K562 (cell line): Measurements from ENCODE around the gene ADD3. TPM values are rescaled to one million over a fixed set of nuclear protein-coding genes. Genes with fewer than 3 reads are reported as not detected.

Experiments
- EP400 ChIP-seq: fragments of 450-650 bp; IDR thresholded peaks from 2 replicates; pipeline ENCODE4 v1.6.1; 2017; ENCODE audit warnings: antibody characterized with exemption, mild to moderate bottlenecking, moderate library complexity
- ILF3 ChIP-seq: fragments of 450-650 bp; IDR thresholded peaks from 2 replicates; pipeline ENCODE4 v1.6.1; 2018; ENCODE audit warnings: antibody characterized with exemption, mild to moderate bottlenecking, moderate library complexity, borderline replicate concordance
- MBD1 ChIP-seq: fragments of 250-450 bp; sonication (Bioruptor Pico); IDR thresholded peaks from 2 replicates; pipeline ENCODE4 v1.8.0; 2022; ENCODE audit warnings: inconsistent platforms
- RNF2 ChIP-seq: sonication (generic); IDR thresholded peaks from 2 replicates; pipeline ENCODE4 v1.6.1; 2016
- SREBF1 ChIP-seq: fragments of 150-350 bp; IDR thresholded peaks from 2 replicates; pipeline ENCODE4 v1.6.1; 2014; ENCODE audit warnings: antibody characterized with exemption, low read depth, low read length, borderline replicate concordance
- STAT5A ChIP-seq: IDR thresholded peaks from 2 replicates; pipeline ENCODE4 v1.6.1; 2012; ENCODE audit warnings: low read length, inconsistent platforms, borderline replicate concordance
- YBX1 ChIP-seq: fragments of 450-650 bp; IDR thresholded peaks from 2 replicates; pipeline ENCODE4 v1.7.1; 2016; ENCODE audit warnings: mild to moderate bottlenecking
- ZBTB1 ChIP-seq: sonication (generic); formaldehyde crosslinking; IDR thresholded peaks from 2 replicates; pipeline ENCODE4 v1.8.1; 2023; ENCODE audit warnings: missing genetic modification reagents, low read depth, mild to moderate bottlenecking, borderline replicate concordance
- ZNF384 ChIP-seq: IDR thresholded peaks from 2 replicates; pipeline ENCODE4 v1.6.1; 2012; ENCODE audit warnings: low read depth, low read length, improper control_type of control experiment
- ZNF445 ChIP-seq: fragments of 250-450 bp; sonication (Bioruptor Pico); IDR thresholded peaks from 2 replicates; pipeline ENCODE4 v1.4.0; 2020; ENCODE audit warnings: low read depth, mild to moderate bottlenecking, moderate library complexity
- ZZZ3 ChIP-seq: fragments of 450-650 bp; IDR thresholded peaks from 2 replicates; pipeline ENCODE4 v1.6.1; 2016; ENCODE audit warnings: antibody characterized with exemption, mild to moderate bottlenecking, moderate library complexity
- polyA plus RNA-seq, 8 experiments: library from polyadenylated mRNA; depleted of rRNA in 4 of 8; stranded (reverse) in 5 of 8; unstranded in 3 of 8; fragments of >200 nt; fragmentation: Nextera tagmentation in 2 of 8; fragmentation: Illumina TruSeq in 1 of 8; extraction: Ambion mirVana in 2 of 8; extraction: Trizol in 1 of 8; gene quantifications; 2 replicates each; pipeline versions ENCODE4 v1.2.1 to v1.2.3, GENCODE V29; 2011 to 2014; ENCODE audit warnings: inconsistent platforms in 1 of 8, missing spikeins in 1 of 8
- total RNA-seq, 7 experiments: library from RNA; depleted of rRNA in 6 of 7; stranded (reverse); fragments of >200 nt in 6 of 7; fragmentation: Illumina TruSeq in 2 of 7; extraction: Trizol in 2 of 7; gene quantifications; 2 replicates each; pipeline versions ENCODE4 v1.2.1 to v1.2.3, GENCODE V29; 2011 to 2021; ENCODE audit warnings: low replicate concordance in 1 of 7
- TF ChIP-seq, protein P1 (sequence below): fragments of 450-650 bp; IDR thresholded peaks from 2 replicates; pipeline ENCODE4 v1.6.1; 2018; ENCODE audit not compliant: partially characterized antibody
- TF ChIP-seq, protein P2 (sequence below): fragments of 450-650 bp; formaldehyde crosslinking; IDR thresholded peaks from 2 replicates; pipeline ENCODE4 v1.4.0; 2022; ENCODE audit warnings: missing genetic modification characterization
- TF ChIP-seq, protein P3 (sequence below): fragments of 250-450 bp; sonication (Bioruptor Pico); IDR thresholded peaks from 2 replicates; pipeline ENCODE4 v1.5.0; 2021; ENCODE audit warnings: mild to moderate bottlenecking, moderate library complexity
- TF ChIP-seq, protein P4 (sequence below), 3 experiments: fragments of 200-800 bp in 1 of 3; sonication (Bioruptor generic) in 1 of 3; sonication (generic) in 1 of 3; formaldehyde crosslinking in 1 of 3; IDR thresholded peaks; 2 replicates each; pipeline versions ENCODE4 v1.6.1 to v1.8.0; 2016 to 2022; ENCODE audit warnings: mild to moderate bottlenecking in 2 of 3, missing compliant biosample characterization in 2 of 3, missing genetic modification characterization in 2 of 3, missing genetic modification reagents in 1 of 3

ADD3 gene
- total and polyA plus RNA-seq, 9 of the 15 experiments (the other 6 are each of a cell fraction or from before 2014, with no cell fraction given) = 13.2 to 125 (median 31.7) TPM

DNA sequence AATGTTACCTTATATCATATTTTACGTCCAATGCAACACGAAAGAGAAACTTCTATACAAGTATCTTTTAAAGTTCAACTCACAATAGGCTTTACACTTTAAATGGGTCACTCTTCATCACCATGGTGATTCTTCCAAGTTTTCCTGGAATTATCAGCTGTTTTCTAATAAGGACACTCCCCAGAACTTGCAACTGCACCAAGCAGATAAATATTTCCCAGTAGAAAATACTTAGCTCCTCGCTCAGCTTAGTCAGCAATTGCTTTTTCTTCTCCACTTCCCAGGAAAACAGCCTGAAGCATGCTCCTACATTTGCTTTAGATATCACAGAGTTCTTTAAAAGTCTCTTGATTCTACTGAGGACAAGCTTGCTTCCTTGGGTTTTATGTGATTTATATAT, 25.7 kb upstream of the ADD3 start (continued):
- TF ChIP-seq, protein P1, sequence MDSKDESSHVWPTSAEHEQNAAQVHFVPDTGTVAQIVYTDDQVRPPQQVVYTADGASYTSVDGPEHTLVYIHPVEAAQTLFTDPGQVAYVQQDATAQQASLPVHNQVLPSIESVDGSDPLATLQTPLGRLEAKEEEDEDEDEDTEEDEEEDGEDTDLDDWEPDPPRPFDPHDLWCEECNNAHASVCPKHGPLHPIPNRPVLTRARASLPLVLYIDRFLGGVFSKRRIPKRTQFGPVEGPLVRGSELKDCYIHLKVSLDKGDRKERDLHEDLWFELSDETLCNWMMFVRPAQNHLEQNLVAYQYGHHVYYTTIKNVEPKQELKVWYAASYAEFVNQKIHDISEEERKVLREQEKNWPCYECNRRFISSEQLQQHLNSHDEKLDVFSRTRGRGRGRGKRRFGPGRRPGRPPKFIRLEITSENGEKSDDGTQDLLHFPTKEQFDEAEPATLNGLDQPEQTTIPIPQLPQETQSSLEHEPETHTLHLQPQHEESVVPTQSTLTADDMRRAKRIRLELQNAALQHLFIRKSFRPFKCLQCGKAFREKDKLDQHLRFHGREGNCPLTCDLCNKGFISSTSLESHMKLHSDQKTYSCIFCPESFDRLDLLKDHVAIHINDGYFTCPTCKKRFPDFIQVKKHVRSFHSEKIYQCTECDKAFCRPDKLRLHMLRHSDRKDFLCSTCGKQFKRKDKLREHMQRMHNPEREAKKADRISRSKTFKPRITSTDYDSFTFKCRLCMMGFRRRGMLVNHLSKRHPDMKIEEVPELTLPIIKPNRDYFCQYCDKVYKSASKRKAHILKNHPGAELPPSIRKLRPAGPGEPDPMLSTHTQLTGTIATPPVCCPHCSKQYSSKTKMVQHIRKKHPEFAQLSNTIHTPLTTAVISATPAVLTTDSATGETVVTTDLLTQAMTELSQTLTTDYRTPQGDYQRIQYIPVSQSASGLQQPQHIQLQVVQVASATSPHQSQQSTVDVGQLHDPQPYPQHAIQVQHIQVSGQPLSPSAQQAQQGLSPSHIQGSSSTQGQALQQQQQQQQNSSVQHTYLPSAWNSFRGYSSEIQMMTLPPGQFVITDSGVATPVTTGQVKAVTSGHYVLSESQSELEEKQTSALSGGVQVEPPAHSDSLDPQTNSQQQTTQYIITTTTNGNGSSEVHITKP = no peak
- TF ChIP-seq RNF2 (no peak), EP400 (peak; percentile 32; the same call in 1 of the 2 replicates), ZNF384 (no peak), STAT5A (peak; percentile 74), ZNF445 (CRISPR knock-in tag) (no peak), ZBTB1 (CRISPR knock-in tag) (no peak), ILF3 (no peak), MBD1 (CRISPR knock-in tag) (no peak), YBX1 (no peak), SREBF1 (no peak), ZZZ3 (no peak)
- TF ChIP-seq, protein P2, sequence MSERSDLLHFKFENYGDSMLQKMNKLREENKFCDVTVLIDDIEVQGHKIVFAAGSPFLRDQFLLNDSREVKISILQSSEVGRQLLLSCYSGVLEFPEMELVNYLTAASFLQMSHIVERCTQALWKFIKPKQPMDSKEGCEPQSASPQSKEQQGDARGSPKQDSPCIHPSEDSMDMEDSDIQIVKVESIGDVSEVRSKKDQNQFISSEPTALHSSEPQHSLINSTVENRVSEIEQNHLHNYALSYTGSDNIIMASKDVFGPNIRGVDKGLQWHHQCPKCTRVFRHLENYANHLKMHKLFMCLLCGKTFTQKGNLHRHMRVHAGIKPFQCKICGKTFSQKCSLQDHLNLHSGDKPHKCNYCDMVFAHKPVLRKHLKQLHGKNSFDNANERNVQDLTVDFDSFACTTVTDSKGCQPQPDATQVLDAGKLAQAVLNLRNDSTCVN = no peak
- TF ChIP-seq, protein P3, sequence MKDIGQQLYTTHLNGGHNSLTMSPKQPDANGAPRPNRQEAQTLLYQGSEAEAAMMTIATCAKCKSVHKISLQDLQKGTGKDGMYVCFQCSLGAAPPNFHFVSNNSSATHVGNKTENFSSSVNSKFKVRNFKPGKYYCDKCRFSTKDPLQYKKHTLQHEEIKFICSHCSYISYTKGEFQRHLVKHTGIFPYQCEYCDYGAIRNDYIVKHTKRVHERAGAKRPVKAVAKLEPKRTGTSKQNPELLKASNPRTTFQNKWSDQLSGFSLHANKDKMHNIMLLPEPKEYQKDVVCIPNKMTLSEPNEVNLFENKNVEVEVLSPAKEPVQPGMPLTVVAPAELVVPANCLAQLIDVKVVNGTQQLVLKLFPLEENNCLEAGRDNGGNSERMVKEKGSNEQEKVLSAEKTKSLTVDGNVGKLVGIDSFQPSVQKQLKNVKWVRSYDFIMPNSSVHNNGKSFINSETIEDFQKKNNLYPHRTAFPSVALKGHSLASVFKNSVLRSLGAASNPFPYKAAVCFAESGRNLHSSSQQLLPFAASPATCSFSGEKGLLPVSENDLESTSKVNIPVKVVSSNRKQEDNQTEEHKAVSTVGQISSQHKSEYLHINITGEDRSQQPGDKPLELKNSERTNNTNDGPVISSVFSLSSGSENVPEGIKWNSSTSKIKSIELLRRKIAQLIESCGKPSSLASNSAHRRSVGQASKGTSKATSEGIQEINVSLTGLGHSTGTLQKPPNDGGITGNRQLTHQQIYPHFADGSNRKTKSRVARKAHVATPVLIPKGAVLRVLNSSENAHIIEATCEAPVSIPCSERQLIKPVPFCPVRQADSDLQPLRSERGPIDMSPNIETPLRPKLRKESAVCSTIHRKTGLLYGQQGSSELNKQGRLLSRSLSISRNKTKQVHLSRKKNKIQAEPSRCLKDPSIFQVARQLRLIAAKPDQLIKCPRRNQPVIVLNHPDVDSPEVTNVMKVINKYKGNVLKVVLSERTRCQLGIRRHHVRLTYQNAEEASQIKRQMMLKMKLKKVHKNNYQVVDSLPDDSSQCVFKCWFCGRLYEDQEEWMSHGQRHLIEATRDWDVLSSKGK (CRISPR knock-in tag) = no peak
- TF ChIP-seq, protein P4, sequence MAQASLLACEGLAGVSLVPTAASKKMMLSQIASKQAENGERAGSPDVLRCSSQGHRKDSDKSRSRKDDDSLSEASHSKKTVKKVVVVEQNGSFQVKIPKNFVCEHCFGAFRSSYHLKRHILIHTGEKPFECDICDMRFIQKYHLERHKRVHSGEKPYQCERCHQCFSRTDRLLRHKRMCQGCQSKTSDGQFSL (CRISPR knock-in tag; IDR thresholded peaks at IDR 0.05) = no peak
- TF ChIP-seq, protein P4 (tag; IDR thresholded peaks at IDR 0.05) = no peak
